ENCODE data around the gene ZAR1L.

ZAR1L gene

GRCh38 chr13:32272021-32272683 lies 43.0 kb downstream of the ZAR1L start:
- POLR2A ChIA-PET (ENCODE audit: low non-redundant PET): no interaction called here
- H3K27ac ChIP-seq: no peak overlapping the region
- TF ChIP-seq, protein P1, sequence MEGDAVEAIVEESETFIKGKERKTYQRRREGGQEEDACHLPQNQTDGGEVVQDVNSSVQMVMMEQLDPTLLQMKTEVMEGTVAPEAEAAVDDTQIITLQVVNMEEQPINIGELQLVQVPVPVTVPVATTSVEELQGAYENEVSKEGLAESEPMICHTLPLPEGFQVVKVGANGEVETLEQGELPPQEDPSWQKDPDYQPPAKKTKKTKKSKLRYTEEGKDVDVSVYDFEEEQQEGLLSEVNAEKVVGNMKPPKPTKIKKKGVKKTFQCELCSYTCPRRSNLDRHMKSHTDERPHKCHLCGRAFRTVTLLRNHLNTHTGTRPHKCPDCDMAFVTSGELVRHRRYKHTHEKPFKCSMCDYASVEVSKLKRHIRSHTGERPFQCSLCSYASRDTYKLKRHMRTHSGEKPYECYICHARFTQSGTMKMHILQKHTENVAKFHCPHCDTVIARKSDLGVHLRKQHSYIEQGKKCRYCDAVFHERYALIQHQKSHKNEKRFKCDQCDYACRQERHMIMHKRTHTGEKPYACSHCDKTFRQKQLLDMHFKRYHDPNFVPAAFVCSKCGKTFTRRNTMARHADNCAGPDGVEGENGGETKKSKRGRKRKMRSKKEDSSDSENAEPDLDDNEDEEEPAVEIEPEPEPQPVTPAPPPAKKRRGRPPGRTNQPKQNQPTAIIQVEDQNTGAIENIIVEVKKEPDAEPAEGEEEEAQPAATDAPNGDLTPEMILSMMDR (conservative IDR thresholded peaks at IDR 0.05; ENCODE audit: low read depth): no peak
- DNase-seq (ENCODE audit: low spot score): no peak
- CTCF ChIA-PET: interaction anchor here (0.8 kb wide), 1 partner anchor 18 kb away, joined by 3 read pairs; no protein-coding TSS in a partner anchor

DNA sequence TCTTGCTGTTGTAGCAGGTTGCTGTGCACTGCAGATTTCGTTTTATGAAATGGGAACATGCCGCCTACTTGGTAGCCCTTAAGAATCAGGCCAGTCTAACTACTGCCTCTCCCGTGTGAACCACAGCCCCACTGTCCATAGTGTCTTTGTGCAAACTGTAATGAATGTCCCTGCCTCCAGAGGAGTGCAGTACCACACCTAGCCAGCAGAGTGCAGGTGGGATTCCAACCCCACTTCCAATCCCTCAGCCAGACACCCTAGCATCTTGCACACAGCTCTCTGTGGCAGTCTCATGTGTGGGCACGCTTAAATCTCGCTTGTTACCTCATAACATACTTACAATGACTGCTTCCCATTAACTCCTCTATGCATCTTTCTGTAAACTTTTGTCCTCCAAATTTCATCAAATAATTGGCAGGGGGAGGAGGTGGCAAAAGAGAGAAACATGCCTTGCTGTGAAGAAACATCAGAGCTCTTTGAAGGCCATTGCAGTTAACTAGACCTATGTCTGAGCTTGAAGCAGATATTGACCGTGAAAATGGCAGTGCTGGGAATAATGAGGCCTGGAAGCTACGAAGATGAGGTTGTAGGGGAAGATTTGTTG lies 47.2 kb downstream of the ZAR1L start:
- ChIA-PET CTCF (interaction anchor here (0.6 to 1.3 kb wide), 9 partner anchors 13 to 1789 kb away, joined by 3 to 10 read pairs (median 3); no protein-coding TSS in a partner anchor), POLR2A (ENCODE audit: low non-redundant PET) (no interaction called here)
- peak; percentile 55 for DNase-seq (ENCODE audit: low spot score)
- no peak overlapping the region for H3K27ac ChIP-seq
- TF ChIP-seq, protein P1 (conservative IDR thresholded peaks at IDR 0.05; ENCODE audit: low read depth): peak; percentile 39

DNA sequence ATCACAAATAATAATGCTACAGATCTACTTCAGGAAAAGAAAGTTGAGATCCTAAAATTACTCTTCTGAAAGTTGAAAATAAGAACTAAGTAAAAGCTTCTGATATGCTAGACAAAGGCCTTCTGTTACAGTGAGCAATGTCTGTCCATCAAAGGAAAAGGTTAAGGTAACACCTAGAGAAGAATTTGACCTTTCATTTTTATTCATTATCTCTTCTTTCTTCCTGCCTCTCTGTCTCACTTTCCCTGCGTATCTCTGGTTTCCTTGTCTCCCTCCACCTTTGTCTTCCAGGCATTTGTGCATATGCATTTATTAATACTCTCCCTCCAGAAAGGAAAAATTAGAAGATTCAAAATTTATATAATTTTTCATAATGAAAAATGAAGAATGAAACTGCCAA lies 49.0 kb downstream of the ZAR1L start:
- no peak overlapping the region for H3K27ac ChIP-seq
- ChIA-PET POLR2A (ENCODE audit: low non-redundant PET) (no interaction called here), CTCF (interaction anchor here (0.5 kb wide), 1 partner anchor 321 kb away, joined by 3 read pairs; no protein-coding TSS in a partner anchor)
- no peak for DNase-seq (ENCODE audit: low spot score)
- TF ChIP-seq, protein P1 (conservative IDR thresholded peaks at IDR 0.05; ENCODE audit: low read depth): no peak

- ChIA-PET CTCF (no interaction called here), POLR2A (ENCODE audit: low non-redundant PET) (no interaction called here)
- TF ChIP-seq, protein P1 (conservative IDR thresholded peaks at IDR 0.05; ENCODE audit: low read depth): no peak
- DNase-seq (ENCODE audit: low spot score): no peak
- H3K27ac ChIP-seq: no peak overlapping the region
These were observed 49.4 kb downstream of the ZAR1L start for GRCh38 chr13:32265726-32266125.

GRCh38 chr13:32264407-32264806 lies 50.8 kb downstream of the ZAR1L start:
- no peak for DNase-seq (ENCODE audit: low spot score)
- H3K27ac ChIP-seq: no peak overlapping the region
- TF ChIP-seq, protein P1 (conservative IDR thresholded peaks at IDR 0.05; ENCODE audit: low read depth): no peak
- POLR2A ChIA-PET (ENCODE audit: low non-redundant PET): no interaction called here
- CTCF ChIA-PET: interaction anchor here (1.0 kb wide), 1 partner anchor 19 kb away, joined by 3 read pairs; no protein-coding TSS in a partner anchor

DNA sequence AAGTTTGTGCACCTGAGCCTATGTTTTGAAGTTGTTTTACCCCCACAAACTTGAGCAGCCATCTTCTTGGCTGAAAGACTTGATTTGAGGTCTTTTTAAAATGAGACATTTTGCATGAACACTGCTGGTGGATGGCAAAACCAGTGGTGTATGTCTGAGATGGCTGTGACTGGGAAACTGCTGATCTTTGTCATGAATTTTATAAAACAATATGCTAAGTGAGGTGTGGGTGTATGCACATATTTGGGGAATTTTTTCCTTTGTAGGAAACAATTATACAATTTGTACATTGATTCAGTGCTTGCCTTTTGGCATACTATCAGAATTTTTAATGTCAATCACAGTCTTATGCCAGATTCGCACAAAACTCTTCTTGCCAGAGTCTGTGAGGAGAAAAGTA lies 52.5 kb downstream of the ZAR1L start:
- CTCF ChIA-PET: no interaction called here
- TF ChIP-seq, protein P1 (conservative IDR thresholded peaks at IDR 0.05; ENCODE audit: low read depth): no peak

More for the DNA sequence above, 52.5 kb downstream of the ZAR1L start:
- POLR2A ChIA-PET (ENCODE audit: low non-redundant PET): no interaction called here
- H3K27ac ChIP-seq: no peak overlapping the region
- no peak for DNase-seq (ENCODE audit: low spot score)
